ENCODE results near the gene BCAP31.

GRCh38 chrX:153653556-153653955 is 70.6 kb downstream of the BCAP31 start:
- TF ChIP-seq RARB (CRISPR knock-in tag; IDR thresholded peaks at IDR 0.05) (no peak), PATZ1 (CRISPR knock-in tag; IDR thresholded peaks at IDR 0.05; ENCODE audit: borderline replicate concordance) (no peak), TSHZ2 (CRISPR knock-in tag; IDR thresholded peaks at IDR 0.05) (no peak), ESRRG (CRISPR knock-in tag; IDR thresholded peaks at IDR 0.05) (no peak)
